HEK293 (cell line): Measurements from ENCODE around the gene SCUBE3.

Source experiments
- RBAK ChIP-seq: fragments of 450-650 bp; formaldehyde crosslinking; IDR thresholded peaks from 2 replicates; pipeline ENCODE4 v1.5.1; 2016; ENCODE audit warnings: missing biosample characterization, missing genetic modification characterization
- TCF7L2 ChIP-seq: IDR thresholded peaks from 2 replicates; pipeline ENCODE4 v1.6.1; 2011; ENCODE audit warnings: low read depth, mild to moderate bottlenecking, inconsistent platforms, low read length, moderate library complexity, borderline replicate concordance
- YY1 ChIP-seq: fragments of 450-650 bp; formaldehyde crosslinking; IDR thresholded peaks from 2 replicates; pipeline ENCODE4 v1.5.1; 2018; ENCODE audit warnings: missing biosample characterization, missing genetic modification characterization
- ZNF274 ChIP-seq, 2 experiments: fragments of 200-500 bp in 1 of 2; fragments of 450-650 bp in 1 of 2; sonication (Bioruptor generic) in 1 of 2; formaldehyde crosslinking in 1 of 2; IDR thresholded peaks; 2 replicates each; pipeline versions ENCODE4 v1.5.1 to v1.6.1; 2014 to 2016; ENCODE audit warnings: borderline replicate concordance in 1 of 2, inconsistent platforms in 1 of 2, low read length in 1 of 2, missing biosample characterization in 1 of 2, missing genetic modification characterization in 1 of 2
- ZNF558 ChIP-seq: fragments of 450-650 bp; formaldehyde crosslinking; IDR thresholded peaks from 2 replicates; pipeline ENCODE4 v1.5.1; 2016; ENCODE audit warnings: missing biosample characterization, missing genetic modification characterization
- ZNF596 ChIP-seq: fragments of 450-650 bp; IDR thresholded peaks from 2 replicates; pipeline ENCODE4 v1.5.0; 2018; ENCODE audit warnings: missing biosample characterization, mild to moderate bottlenecking, missing genetic modification characterization, moderate library complexity
- ZNF701 ChIP-seq: fragments of 450-650 bp; formaldehyde crosslinking; IDR thresholded peaks from 2 replicates; pipeline ENCODE4 v1.5.1; 2016; ENCODE audit warnings: missing biosample characterization, missing genetic modification characterization
- ZNF707 ChIP-seq: fragments of 450-650 bp; formaldehyde crosslinking; IDR thresholded peaks from 2 replicates; pipeline ENCODE4 v1.5.1; 2016; ENCODE audit warnings: missing biosample characterization, missing genetic modification characterization
- TF ChIP-seq, protein P1 (sequence below): fragments of 450-650 bp; formaldehyde crosslinking; IDR thresholded peaks from 2 replicates; pipeline ENCODE4 v1.5.1; 2016; ENCODE audit warnings: missing biosample characterization, missing genetic modification characterization
- TF ChIP-seq, protein P2 (sequence below): fragments of 450-650 bp; formaldehyde crosslinking; IDR thresholded peaks from 2 replicates; pipeline ENCODE4 v1.5.1; 2016; ENCODE audit warnings: missing biosample characterization, missing genetic modification characterization
- TF ChIP-seq, protein P3 (sequence below): fragments of 450-650 bp; formaldehyde crosslinking; IDR thresholded peaks from 2 replicates; pipeline ENCODE4 v1.5.1; 2016; ENCODE audit warnings: missing biosample characterization, missing genetic modification characterization
- TF ChIP-seq, protein P4 (sequence below): IDR thresholded peaks from 2 replicates; pipeline ENCODE4 v1.6.1; 2011; ENCODE audit warnings: mild to moderate bottlenecking, low read depth, low read length, borderline replicate concordance

DNA sequence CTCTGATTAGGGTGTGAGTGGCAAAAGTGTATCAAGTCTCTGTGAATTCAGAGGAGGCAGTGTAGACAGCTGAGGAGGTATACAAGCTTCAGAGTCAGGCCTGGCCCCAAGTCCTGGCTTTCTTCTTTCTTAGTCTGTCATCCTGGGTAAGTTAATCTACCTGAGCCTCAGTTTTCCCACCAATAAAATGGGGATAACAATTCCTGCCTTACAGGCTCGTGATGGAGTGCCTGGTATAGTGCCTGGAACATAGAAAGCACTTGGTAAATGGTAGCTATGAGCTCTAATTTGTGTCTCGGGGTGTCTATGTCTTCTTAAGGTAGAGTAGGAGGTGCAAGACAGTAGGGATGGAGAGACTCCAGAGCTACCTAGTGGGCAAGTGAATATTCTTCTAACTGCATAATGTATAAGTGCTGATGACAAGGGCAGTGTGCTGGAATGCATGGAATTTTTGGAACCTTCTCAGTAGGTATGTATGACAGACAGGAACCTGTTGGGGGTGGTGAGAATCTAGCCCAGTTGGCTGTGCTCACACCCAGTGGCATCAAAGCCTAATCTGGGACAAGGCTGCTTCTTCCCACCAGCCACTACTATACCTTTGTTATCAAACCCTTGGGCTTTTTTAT is 4.0 kb upstream of the SCUBE3 start:
- TF ChIP-seq, protein P1, sequence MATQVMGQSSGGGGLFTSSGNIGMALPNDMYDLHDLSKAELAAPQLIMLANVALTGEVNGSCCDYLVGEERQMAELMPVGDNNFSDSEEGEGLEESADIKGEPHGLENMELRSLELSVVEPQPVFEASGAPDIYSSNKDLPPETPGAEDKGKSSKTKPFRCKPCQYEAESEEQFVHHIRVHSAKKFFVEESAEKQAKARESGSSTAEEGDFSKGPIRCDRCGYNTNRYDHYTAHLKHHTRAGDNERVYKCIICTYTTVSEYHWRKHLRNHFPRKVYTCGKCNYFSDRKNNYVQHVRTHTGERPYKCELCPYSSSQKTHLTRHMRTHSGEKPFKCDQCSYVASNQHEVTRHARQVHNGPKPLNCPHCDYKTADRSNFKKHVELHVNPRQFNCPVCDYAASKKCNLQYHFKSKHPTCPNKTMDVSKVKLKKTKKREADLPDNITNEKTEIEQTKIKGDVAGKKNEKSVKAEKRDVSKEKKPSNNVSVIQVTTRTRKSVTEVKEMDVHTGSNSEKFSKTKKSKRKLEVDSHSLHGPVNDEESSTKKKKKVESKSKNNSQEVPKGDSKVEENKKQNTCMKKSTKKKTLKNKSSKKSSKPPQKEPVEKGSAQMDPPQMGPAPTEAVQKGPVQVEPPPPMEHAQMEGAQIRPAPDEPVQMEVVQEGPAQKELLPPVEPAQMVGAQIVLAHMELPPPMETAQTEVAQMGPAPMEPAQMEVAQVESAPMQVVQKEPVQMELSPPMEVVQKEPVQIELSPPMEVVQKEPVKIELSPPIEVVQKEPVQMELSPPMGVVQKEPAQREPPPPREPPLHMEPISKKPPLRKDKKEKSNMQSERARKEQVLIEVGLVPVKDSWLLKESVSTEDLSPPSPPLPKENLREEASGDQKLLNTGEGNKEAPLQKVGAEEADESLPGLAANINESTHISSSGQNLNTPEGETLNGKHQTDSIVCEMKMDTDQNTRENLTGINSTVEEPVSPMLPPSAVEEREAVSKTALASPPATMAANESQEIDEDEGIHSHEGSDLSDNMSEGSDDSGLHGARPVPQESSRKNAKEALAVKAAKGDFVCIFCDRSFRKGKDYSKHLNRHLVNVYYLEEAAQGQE: no peak
- TF ChIP-seq, protein P2, sequence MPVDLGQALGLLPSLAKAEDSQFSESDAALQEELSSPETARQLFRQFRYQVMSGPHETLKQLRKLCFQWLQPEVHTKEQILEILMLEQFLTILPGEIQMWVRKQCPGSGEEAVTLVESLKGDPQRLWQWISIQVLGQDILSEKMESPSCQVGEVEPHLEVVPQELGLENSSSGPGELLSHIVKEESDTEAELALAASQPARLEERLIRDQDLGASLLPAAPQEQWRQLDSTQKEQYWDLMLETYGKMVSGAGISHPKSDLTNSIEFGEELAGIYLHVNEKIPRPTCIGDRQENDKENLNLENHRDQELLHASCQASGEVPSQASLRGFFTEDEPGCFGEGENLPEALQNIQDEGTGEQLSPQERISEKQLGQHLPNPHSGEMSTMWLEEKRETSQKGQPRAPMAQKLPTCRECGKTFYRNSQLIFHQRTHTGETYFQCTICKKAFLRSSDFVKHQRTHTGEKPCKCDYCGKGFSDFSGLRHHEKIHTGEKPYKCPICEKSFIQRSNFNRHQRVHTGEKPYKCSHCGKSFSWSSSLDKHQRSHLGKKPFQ (tag by site-specific recombination): no peak
- TF ChIP-seq, protein P3, sequence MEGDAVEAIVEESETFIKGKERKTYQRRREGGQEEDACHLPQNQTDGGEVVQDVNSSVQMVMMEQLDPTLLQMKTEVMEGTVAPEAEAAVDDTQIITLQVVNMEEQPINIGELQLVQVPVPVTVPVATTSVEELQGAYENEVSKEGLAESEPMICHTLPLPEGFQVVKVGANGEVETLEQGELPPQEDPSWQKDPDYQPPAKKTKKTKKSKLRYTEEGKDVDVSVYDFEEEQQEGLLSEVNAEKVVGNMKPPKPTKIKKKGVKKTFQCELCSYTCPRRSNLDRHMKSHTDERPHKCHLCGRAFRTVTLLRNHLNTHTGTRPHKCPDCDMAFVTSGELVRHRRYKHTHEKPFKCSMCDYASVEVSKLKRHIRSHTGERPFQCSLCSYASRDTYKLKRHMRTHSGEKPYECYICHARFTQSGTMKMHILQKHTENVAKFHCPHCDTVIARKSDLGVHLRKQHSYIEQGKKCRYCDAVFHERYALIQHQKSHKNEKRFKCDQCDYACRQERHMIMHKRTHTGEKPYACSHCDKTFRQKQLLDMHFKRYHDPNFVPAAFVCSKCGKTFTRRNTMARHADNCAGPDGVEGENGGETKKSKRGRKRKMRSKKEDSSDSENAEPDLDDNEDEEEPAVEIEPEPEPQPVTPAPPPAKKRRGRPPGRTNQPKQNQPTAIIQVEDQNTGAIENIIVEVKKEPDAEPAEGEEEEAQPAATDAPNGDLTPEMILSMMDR (tag by site-specific recombination): no peak
- TF ChIP-seq TCF7L2 (no peak), ZNF596 (tag by site-specific recombination) (no peak), ZNF274 (IDR thresholded peaks at IDR 0.05; ENCODE audit: low read length) (no peak), ZNF274 (tag by site-specific recombination; IDR thresholded peaks at IDR 0.05; ENCODE audit: borderline replicate concordance) (no peak), ZNF558 (tag by site-specific recombination) (no peak), ZNF707 (tag by site-specific recombination) (no peak), YY1 (tag by site-specific recombination) (no peak), ZNF701 (tag by site-specific recombination) (no peak), RBAK (tag by site-specific recombination) (no peak)
- TF ChIP-seq, protein P4, sequence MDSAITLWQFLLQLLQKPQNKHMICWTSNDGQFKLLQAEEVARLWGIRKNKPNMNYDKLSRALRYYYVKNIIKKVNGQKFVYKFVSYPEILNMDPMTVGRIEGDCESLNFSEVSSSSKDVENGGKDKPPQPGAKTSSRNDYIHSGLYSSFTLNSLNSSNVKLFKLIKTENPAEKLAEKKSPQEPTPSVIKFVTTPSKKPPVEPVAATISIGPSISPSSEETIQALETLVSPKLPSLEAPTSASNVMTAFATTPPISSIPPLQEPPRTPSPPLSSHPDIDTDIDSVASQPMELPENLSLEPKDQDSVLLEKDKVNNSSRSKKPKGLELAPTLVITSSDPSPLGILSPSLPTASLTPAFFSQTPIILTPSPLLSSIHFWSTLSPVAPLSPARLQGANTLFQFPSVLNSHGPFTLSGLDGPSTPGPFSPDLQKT: no peak
